Activated CD4-positive, alpha-beta T cell treated with anti-CD3 and anti-CD28 coated beads for 24 hours (primary cell): Measurements from ENCODE around the gene NDUFAF5.

ENCODE experiments used
- DNase-seq, 2 donors: peaks; one replicate each; pipeline ENCODE4 v3.0.0-alpha.2; 2020; ENCODE audit warnings: low read depth in 2 of 2

Gene NDUFAF5

DNA sequence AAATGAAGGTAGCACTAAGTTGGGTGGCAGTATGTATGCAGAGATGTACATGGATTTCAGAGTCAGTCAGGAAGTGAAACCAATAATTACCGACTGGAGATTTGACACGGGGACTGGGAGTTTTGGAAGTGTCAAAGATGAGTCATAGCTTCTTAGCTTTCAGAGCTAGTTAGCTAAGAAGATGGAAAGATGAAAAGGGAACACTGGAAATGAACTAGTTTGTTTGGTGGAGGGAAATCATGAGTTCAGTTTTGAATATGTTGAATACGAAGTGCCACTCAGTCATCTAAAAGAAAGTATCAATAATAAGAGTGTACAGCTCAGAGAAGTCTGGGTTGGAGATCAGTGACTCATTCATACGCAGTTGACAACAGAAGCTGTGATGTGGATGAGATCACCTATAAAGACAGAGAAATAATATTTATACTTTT is 7.6 kb upstream of the NDUFAF5 start:
- DNase-seq, result no peak

DNA sequence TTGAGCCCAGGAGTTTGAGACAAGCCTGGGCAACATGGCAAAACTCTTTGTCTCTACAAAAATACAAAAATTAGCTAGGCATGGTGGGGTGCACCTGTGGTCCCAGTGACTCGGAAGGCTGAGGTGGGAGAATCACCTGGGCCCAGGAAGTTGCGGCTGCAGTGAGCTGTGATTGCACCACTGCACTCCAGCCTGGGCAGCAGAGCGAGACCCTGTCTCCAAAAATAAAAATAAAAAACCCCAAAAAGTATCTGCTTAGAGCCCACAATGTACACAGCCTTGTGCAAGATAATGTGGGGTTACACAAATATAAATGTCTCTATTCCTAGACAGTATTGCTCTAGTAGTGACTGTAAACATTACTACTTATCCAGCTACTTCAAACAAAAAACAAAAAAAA is 6.0 kb upstream of the NDUFAF5 start:
- no peak for DNase-seq

DNA sequence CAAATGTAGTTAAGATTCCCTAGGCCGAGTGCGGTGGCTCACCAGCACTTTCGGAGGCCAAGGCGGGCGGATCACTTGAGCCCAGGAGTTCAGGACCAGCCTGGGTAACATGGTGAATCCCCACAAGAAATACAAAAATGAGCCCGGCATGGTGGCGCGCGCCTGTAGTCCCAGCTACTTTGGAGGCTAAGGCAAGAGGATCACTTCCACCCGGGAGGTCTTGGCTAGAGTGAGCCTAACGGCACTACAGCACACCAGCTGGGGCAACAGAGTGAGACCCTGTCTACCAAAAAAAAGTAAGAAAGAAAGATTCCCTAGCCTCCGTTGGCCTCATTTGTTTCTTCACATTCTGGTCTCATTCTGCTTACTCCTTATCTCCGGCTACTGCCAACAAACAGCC is 1.3 kb upstream of the NDUFAF5 start:
- no peak for DNase-seq

DNA sequence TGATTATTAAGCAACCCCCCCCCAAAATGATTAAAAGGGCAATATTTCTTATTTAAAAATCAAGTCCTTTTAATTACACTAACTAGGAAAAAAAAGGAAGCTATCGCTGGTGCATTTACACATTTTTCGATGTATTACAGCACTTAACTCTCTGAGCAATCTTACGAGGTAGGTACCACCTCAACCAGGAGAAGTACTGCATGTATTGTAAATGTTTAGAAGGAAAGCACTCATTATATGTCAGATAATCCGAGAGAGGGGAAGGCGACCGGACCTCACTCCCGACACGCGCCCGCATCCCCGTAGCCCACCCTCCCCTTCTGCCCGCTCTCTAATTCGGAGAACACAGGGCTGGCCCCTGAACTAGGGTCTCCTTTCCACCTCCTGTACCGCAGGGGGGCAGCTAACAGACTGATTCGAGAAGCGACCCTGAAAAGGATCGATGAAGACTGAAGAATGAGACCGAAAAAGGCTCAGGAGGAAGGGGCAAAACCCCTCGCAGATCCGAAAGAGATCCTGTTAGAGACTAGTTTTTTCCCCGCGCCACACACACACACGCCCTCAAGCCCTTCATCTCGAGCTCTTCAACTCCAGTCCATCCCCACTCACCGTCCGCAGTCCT is 446 bp upstream of the NDUFAF5 start:
- no peak for DNase-seq

DNA sequence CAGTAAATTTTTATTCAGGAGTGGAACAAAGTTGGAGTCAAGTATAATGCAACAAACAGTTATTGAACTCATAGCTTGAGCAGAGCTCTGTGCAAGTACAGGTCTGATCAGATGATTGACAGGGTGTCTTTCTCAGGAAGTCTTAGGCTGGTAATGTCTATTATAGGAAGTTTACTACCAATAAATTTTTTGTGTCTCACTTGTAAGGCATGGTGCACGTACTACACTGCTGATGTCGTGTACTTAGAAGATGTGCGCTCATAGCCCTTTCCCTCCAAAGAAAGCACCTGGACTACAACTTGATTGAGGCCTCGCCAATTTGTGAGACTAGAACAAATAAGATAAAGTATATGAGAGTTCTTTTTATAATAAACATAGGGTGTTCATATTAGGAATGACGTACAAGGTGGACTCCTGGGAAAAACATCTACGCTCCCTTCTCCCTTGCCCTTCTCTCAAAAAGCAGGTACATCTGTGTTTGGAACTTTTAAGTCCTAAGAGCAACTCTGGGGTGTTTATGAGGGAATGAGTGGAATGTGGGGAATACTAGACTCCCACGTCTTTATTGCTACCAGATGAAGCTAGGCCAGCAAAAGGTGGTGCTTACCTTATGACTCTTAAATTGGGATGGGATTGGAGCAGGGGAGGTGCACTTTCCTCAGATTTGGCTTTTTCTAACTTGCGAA is 1.5 kb downstream of the NDUFAF5 start:
- DNase-seq, result no peak

DNA sequence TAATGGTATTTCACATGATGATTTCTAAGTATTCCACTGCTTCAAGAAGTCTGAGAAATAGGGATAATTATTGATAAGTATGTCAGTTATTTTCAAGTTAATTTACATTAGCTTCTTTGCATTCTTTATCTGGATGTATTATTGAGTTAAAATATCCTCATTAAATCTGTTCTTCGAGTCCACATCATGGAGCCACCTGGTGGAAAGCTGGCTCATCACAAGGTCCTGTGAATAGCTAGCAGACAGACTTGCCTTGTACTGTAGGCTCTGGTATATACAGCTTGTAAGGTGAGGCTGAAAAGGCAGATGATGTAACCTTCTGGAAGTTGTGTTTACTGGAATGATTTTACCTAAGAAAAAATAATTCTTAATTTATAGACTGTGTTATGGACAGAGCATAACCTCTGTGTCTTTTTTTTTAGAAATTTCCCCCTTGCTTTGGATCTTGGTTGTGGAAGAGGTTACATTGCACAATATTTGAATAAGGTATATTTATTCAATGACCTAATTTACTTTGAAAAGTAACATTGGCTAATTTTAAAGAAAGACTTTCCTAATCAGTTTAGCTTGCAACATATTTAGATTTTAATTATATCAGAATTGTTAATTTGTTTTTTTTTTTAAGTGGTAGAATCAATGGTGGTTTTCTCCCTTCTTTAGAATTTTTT is 3.5 kb downstream of the NDUFAF5 start:
- peak in 1 of 2 donors; percentile 7 for DNase-seq

DNA sequence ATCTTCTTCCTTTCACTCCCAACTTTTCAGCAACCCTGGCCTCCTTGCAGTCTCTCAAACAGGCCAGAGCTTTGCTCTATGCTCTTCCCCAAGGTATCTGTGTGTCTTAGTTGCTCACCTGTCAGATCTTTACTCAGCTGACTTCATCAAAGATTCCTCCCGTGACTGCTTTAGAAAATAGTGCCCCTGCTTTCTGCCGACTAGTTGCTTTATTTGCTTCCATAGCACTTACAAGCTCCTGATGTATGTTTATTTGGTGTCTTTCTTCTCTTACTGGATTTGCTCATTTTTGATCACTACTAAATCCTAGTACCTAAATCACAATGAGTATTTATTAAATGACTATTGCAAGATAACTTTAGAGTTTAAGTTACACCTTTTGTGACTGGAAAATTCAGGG is 5.9 kb downstream of the NDUFAF5 start:
- no peak for DNase-seq

DNA sequence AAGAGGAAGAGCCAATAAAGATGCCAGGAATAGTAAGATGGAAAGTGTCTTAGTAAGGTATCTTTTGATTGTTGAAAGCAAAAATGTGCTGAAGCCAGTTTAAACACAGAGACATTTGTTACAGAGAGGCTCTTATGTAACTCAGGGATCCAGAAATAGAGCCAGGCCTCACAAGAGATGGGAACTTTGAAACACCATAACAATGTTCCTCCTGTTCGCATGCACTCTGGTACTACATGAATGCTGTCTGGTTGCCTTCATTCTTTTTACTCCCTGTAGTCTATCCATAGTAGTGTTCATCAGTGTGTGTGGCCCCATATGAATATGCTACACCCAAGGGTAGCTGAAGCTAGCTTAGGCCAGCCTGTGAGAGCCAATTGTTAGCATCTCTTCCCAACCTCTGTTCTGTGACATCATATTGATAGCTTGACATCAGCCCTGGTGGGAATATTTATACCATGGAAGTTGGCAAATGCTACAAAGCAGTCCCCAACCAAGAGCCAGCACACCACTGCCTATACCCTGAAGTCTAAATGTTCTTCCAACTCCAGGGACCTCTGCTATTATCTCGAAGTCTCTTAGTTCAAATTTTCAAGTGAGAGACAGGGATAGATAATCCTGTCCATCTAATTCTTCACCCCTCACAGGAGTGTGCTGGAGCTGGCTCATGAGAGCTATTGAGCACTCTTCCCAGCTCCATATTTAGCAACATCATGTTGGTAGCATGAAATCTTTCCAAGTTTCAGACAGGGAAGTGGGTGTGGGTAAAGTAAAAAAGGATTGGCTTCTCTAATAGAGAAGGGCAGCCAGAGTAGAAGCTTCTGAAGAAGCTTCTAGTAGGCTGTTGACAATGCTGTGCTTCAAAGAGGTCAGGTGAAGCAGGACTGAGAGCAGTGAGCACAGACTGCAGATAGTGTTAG is 7.0 kb downstream of the NDUFAF5 start:
- DNase-seq, result no peak

DNA sequence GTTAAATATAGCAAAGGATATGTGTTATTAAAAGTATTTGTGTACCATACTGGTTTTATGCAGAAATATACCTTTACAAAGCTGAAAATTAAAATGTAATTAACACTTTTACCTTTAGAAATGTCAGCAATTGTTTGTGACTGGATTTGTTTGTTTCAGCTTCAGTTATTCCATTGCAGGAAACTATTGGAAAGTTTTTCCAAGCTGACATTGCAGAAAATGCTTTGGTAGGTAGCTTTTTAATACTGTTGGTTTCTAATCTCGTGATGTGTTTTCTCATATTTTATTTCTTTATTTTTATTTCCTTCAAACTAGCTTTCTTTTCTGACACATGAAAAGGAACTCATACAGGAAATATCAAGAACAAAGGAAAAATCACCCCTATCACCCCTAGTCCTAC is 8.2 kb downstream of the NDUFAF5 start:
- DNase-seq, result no peak

DNA sequence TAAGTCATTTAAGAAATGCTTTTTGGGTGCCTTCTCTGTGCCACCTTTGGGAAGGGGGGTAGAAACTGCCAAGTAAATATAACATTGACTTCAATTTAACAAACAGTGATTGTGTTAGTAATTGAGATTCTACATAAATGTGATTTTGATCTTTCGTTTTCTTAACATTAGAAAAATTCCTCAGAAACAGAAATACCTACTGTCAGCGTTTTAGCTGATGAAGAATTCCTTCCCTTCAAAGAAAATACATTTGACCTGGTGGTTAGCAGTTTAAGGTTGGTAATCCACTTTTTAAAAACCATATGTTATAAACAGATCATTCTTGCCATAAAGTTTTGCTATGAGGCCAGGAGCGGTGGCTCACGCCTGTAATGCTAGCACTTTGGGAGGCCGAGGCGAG is 9.8 kb downstream of the NDUFAF5 start:
- no peak for DNase-seq

DNA sequence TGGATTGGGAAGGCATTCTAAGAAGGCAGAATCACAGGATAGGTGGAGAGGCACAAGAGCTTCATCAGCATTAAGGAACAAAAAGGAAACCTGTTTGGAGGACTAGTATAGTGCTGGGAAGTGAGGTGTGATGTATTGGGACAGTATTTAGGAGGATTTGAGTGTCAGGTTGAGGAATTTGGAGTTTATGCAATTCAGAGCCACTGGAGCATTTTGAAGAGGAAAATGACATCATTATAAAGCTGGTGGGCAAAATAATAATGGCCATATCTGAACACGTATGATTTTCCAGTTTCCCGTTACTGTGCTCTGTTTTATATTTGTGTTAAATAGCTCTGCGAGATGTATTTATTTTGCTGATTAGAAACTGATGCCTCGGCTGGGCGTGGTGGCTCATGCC is 14.2 kb downstream of the NDUFAF5 start:
- DNase-seq, result no peak

DNA sequence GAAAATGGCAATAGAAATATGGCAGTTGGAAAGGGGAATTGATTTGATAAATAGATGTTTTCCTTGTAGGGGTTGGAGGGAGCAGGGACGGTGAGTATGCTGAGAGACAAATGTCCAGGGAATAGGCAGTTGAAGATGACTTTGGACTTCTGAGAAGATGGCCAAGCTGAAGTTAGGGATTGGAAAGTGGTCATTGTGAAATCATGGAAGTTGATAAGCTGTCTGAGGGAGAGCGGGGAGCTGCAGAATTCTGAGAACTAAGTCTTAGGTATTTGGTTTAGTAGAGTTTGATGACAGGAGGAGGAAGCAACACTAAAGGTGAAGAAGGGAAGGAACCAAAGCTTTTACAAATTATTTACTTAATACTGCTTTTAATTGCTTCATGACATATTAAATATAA is 15.1 kb downstream of the NDUFAF5 start:
- no peak for DNase-seq

DNA sequence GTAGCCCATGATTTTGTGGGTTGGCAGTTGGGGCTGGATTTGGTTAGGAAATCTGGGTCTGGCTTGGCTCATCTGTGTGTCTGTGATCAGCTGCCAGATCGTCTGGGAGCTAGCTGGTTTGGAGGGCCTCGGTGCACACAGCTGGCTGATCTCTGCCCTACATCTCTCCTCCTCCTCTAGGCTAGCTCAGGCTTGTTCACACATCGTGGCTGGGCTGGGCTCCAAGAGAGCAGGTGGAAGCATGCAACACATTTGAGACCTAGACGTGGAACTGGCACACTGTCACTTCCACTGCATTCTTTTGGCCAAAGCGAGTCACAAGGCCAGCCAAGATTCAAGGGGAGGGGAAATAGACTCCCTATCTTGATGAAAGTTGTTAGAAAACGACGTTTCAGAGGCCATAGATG is 15.9 kb downstream of the NDUFAF5 start:
- DNase-seq, result no peak

DNA sequence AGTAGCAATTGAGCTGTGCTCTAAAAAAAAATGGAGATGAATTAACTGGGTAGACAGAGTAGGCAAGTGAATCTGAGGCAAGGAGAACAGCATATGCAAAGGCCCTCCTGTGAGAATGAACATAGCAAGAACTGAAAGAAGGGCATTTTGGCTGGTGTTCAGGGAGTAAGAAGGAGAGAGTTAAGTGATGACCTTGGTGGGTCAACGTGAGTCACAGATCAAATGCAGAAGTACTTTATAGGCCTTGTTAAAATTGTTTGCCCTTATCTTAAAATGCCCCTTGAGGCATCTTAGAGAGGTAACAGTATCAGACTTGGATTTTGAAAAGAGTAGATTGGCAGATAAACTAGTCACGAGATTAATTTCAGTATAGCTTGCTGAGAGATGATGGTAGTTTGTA is 24.5 kb downstream of the NDUFAF5 start:
- DNase-seq, result no peak

DNA sequence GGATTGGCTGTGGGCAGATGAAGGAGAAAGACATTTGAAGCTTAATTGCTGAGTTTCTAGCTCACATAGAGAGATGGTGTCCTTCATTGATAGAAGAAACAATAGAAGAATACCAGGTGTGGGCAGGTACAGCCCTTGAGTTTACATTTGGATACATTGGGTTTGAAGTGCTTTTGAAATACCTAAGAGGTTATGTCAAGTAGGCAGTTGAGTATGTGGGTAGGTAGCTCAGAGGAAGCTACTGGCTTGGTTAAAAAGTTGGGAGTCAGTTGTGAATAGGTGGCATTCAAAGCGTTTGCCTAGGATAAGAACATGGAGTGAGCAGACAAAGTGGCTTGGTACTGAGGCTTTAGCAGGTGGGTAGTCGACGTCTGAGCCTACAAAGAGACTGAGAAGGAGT is 25.0 kb downstream of the NDUFAF5 start:
- no peak for DNase-seq

DNA sequence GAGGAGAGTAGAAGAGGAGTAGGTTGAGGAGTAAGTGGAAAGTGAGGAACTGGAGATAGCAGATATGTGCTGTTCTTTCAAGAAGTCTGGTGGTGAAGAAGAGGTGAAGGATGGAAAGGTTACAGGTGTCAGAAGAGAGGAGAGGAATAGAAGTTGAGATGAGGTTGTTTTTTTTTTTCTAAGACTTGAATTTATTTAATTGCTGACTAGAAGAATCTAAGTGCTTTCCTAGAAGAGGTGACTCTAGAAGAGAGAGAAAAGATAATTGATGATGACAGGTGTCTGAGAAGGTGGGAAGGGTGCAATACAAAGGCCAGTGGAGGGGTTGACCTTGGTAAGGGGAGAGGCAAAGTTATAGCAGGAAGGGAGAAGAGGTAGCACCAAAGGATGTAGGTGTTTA is 25.6 kb downstream of the NDUFAF5 start:
- no peak for DNase-seq

DNA sequence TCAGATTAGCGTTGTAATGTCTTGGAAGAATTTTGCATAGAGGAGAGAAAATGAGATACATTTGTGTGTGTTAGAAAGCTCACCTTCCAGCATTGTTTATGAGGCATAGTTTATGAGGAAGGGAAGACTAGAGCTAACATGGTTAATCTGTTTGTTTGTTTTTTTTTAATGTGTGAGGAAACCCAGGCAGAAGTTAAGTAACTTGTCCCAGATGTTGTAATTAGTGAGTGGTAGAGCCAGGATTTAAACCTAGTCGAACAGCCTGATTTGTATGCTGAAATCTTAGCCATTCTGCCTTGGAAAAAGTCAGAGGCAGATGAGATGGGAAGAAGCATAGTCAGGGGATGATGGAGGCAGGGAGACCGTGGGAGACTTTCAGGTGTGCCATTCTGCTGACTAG is 29.1 kb downstream of the NDUFAF5 start:
- DNase-seq, result no peak

DNA sequence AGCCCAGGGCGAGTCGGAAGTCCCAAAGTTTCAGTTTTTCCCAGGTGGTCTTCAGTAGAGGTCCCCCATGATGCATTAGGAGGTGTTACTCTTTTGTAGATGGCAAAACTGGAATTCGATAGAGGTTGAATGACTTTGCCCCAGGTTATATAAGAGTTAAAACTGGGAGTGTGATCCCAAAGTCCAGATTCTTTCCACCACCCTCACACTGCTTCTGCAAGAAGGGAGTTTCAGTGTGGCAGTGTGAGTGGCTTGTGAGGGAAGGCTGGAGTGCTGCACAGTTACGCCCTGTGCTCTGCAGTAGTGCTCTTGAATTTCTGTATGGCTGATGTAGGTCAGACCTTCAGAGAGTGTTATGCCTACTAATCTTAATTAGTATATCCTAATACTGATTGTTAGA is 29.8 kb downstream of the NDUFAF5 start:
- no peak for DNase-seq

DNA sequence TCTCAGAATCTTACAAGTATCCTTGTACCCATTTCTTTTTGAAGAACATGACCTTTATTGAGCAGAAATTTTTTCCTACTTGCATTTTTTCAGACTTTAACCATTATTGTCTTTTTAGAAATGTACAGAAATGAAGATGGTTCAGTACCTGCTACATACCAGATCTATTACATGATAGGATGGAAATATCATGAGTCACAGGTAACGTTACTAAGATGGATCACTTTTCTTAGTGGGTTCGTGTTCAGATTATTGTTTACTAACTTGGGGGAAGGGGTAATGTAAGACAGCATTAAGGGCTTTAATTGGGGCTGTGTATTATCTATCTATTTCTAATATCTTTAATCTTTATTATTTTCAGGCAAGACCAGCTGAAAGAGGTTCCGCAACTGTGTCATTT is 31.9 kb downstream of the NDUFAF5 start:
- no peak for DNase-seq

DNA sequence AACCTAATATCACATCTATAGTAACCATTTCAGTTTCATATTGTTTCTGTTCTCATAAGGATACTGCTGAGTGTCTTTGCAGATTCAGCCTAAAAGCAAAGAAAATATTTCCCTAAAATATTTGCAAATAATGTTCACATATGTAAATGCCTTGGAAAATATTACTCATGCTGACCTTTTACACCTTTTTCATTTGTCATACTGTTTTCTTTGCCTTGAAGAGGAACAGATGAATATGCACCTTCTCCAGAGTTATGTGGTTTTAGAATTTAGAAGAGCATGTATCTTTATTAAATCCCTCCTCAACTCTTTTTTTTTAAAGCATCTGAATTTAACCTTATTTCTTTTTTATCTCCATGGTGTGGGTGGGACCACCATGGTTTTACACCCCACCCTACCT is 32.5 kb downstream of the NDUFAF5 start:
- DNase-seq, result no peak

DNA sequence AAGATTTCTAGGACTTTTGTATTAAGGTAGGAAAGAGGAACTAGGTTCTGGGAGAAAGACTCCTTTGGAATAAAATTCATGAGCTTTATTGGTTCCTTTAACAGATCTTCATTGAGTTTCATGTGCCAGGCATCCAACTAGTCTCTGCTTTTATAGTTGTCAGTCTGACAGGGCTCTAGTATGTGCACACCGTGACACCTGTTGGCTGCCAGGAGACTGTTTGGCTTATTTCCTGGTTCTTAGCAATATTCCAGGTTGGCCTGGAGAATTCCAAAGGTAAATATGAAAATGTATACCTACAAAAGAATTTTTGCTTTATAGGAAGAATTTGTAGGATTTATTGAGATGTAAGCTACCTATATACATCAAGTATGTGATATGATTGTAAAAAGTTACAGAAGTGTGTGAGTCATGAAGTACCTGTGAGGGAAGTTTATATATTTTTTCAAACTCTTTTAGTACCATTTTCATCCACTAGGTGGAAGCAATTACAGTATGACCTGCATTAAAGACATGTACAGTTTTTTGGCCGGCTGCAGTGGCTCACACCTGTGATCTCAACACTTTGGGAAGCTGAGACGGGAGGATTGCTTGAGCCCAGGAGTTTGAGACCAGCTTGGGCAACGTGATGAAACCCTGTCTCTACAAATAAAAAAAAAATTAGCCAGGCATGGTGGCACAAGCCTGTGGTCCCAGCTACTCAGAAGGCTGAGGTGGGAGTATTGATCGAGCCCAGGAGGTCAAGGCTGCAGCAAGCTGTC is 35.2 kb downstream of the NDUFAF5 start:
- no peak for DNase-seq

DNA sequence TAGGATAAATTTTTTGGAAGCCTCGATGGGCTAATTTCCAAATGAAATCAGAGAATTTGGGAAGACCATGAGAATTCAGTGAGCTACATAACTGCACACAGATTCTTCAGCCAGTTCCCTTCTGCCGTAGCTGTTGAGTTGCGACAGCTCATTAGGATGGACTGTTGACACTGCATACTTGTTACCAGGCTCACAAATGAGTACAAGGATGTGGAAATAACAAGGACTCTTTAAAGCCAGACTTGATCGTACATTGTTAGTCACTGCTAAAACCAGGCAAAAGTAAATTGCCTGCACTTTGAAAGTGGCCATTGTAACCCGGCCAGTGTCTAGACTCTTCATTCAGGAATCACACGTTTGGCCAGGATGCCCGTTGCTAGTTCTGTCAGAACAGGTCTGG is 37.0 kb downstream of the NDUFAF5 start:
- no peak for DNase-seq
